GM10266 (cell line): ENCODE data around the gene NINJ2.

Experiments used
- DNase-seq: peaks from one replicate; pipeline ENCODE4 v3.0.0; 2012; ENCODE audit errors: extremely low spot score
- CTCF ChIP-seq: IDR thresholded peaks from 2 replicates; pipeline ENCODE4 v1.5.1; 2012; ENCODE audit warnings: mild to moderate bottlenecking, low read depth; ENCODE audit not compliant: control insufficient read depth, insufficient read depth; ENCODE audit errors: missing control alignments

Gene NINJ2

GRCh38 chr12:544941-545635, 118.2 kb downstream of the NINJ2 start:
- no peak for TF ChIP-seq CTCF
- no peak for DNase-seq

GRCh38 chr12:544142-544541, 119.1 kb downstream of the NINJ2 start:
- no peak for TF ChIP-seq CTCF
- no peak for DNase-seq

GRCh38 chr12:543114-543451, 120.2 kb downstream of the NINJ2 start:
- DNase-seq = no peak
- no peak for TF ChIP-seq CTCF

GRCh38 chr12:542395-543113, 120.7 kb downstream of the NINJ2 start:
- DNase-seq = no peak
- TF ChIP-seq CTCF = no peak

GRCh38 chr12:541676-542324, 121.4 kb downstream of the NINJ2 start:
- no peak for TF ChIP-seq CTCF
- DNase-seq = no peak

- TF ChIP-seq CTCF = no peak
Observed at GRCh38 chr12:539540-540310, 123.5 kb downstream of the NINJ2 start.

More at GRCh38 chr12:539540-540310, 123.5 kb downstream of the NINJ2 start:
- DNase-seq = no peak
